Activated CD8-positive, alpha-beta memory T cell treated with anti-CD3 and anti-CD28 coated beads for 36 hours (primary cell): ENCODE results near the gene SLC25A36. TPM values are rescaled to one million over a fixed set of nuclear protein-coding genes. Genes with fewer than 3 reads are reported as not detected.

ENCODE experiments used
- CTCF ChIA-PET: fragments of 350-600 bp; sonication (Branson Sonifier 250); formaldehyde crosslinking; loops from one replicate; lab custom pipeline; 2021; ENCODE audit warnings: antibody characterized with exemption; lab: Charles Lee
- POLR2A ChIA-PET: fragments of 350-600 bp; sonication (Branson Sonifier 250); formaldehyde crosslinking; loops from one replicate; lab custom pipeline; 2021; ENCODE audit warnings: antibody characterized with exemption; lab: Charles Lee
- total RNA-seq, 2 experiments: library from RNA; stranded (reverse); gene quantifications; one replicate each; pipeline ENCODE4 v1.2.3, GENCODE V29; 2021

Gene SLC25A36
- total RNA-seq, 2 experiments from 2014 or later, result 54.3 to 60.5 TPM

- POLR2A ChIA-PET, result no interaction called here
- CTCF ChIA-PET, result no interaction called here
These were observed 78.7 kb downstream of the SLC25A36 start for GRCh38 chr3:141020143-141020830.

- POLR2A ChIA-PET, result no interaction called here
- CTCF ChIA-PET, result no interaction called here
These were observed 79.6 kb downstream of the SLC25A36 start for GRCh38 chr3:141021261-141021660.

Other genes starting within 250 kb of the SLC25A36 start
- not detected for gene SPSB4, start 109.5 kb downstream of the SLC25A36 start, total RNA-seq